Fibroblast of pulmonary artery (primary cell): ENCODE measurements around the gene UTP15.

Source experiments
- DNase-seq: peaks from one replicate; pipeline ENCODE4 v3.0.0-alpha.2; 2010; ENCODE audit warnings: low read depth
- H3K4me3 ChIP-seq: replicated peaks from 2 replicates; pipeline ENCODE4 v1.5.1; 2011; ENCODE audit warnings: low read depth, mild to moderate bottlenecking, control low read depth, low read length, moderate library complexity
- CTCF ChIP-seq: IDR thresholded peaks from 2 replicates; pipeline ENCODE4 v1.5.1; 2011; ENCODE audit warnings: mild to moderate bottlenecking, control low read depth, low read length, inconsistent platforms; ENCODE audit errors: missing control alignments

The UTP15 gene

GRCh38 chr5:73565139-73565968, at the start of gene UTP15, which contains the start of gene ANKRA2:
TSS of gene UTP15 (plus strand) at chr5:73565743. CDS start at chr5:73567345, 1,602 bp downstream.
TSS of gene ANKRA2 (minus strand) at chr5:73565639. CDS start at chr5:73562881, 2,758 bp downstream.
- peak; percentile 99 for DNase-seq

GRCh38 chr5:73519531-73520283, 45.8 kb upstream of the UTP15 start:
- DNase-seq: peak; percentile 89
- TF ChIP-seq CTCF: peak; percentile 91
- no peak overlapping the region for H3K4me3 ChIP-seq

More at GRCh38 chr5:73565139-73565968, at the start of gene UTP15, which contains the start of gene ANKRA2:
- H3K4me3 ChIP-seq: peak within 1 kb of the TSS; percentile 93
- no peak for TF ChIP-seq CTCF

GRCh38 chr5:73522989-73523388, 42.6 kb upstream of the UTP15 start:
- no peak for TF ChIP-seq CTCF
- no peak overlapping the region for H3K4me3 ChIP-seq
- no peak for DNase-seq

GRCh38 chr5:73523861-73524260, 41.7 kb upstream of the UTP15 start:
- TF ChIP-seq CTCF: no peak
- no peak for DNase-seq
- no peak overlapping the region for H3K4me3 ChIP-seq

GRCh38 chr5:73525606-73526203, 39.8 kb upstream of the UTP15 start:
- DNase-seq: no peak
- H3K4me3 ChIP-seq: no peak overlapping the region
- TF ChIP-seq CTCF: no peak

GRCh38 chr5:73528248-73528647, 37.3 kb upstream of the UTP15 start:
- DNase-seq: no peak
- no peak for TF ChIP-seq CTCF
- H3K4me3 ChIP-seq: no peak overlapping the region
